ENCODE data around the gene TPI1.

GRCh38 chr12:6829536-6830220, 37.7 kb upstream of the TPI1 start:
- TF ChIP-seq HNF4G (IDR thresholded peaks at IDR 0.05) (no peak), SP1 (IDR thresholded peaks at IDR 0.05) (no peak), RAD21 (IDR thresholded peaks at IDR 0.05) (no peak), MAX (IDR thresholded peaks at IDR 0.05) (no peak)

Measured in liver (tissue), 2 donors.